ENCODE data around the gene CEP135. TPM values are rescaled to one million over a fixed set of nuclear protein-coding genes. Genes with fewer than 3 reads are reported as not detected.
A peak's percentile ranks its signal among the peaks of the same experiment; 100 is the strongest.

Gene CEP135
- total RNA-seq, 1 experiment from 2014 or later, result 10.9 TPM

GRCh38 chr4:56048702-56049431, 100.1 kb downstream of the CEP135 start (continued):
- TF ChIP-seq ZNF274 (IDR thresholded peaks at IDR 0.05; ENCODE audit: low read depth, low read length) (no peak), SP1 (IDR thresholded peaks at IDR 0.05; ENCODE audit: low read depth) (0 out of 2 replicates have a peak, but pooled peaks have one; percentile 9), RAD21 (IDR thresholded peaks at IDR 0.05; ENCODE audit: low read depth) (peak; percentile 33), POLR2A (IDR thresholded peaks at IDR 0.05; ENCODE audit: borderline replicate concordance, extremely low read depth, insufficient read depth, insufficient read length) (peak; percentile 48)

- Histone ChIP-seq H3K9ac (ENCODE audit: low read length) (peak overlapping the region; percentile 74; the same call in 1 of the 2 replicates), H3K9me2 (ENCODE audit: insufficient read depth) (no peaks in the 10 kb centered on the region), H4K20me1 (ENCODE audit: insufficient read depth) (0 out of 2 replicates have a peak, but pooled peaks cover 3% of the 10 kb centered on the region), H3K79me2 (ENCODE audit: insufficient read depth, low read length) (peaks cover 27% of the 10 kb centered on the region), H3K27ac (ENCODE audit: low read depth, low read length) (no peak overlapping the region), H3K36me3 (ENCODE audit: control insufficient read depth in 1 of 2, insufficient read depth in 2 of 2, low read length in 2 of 2) (no peaks in the 10 kb centered on the region), H3K4me3 (replicated peaks in 1 of 2; ENCODE audit: low read depth in 1 of 2, low read length in 2 of 2) (peak overlapping the region in 1 of 2 experiments; percentile 67; a peak in 1 of 4 replicates), H3K4me1 (ENCODE audit: control insufficient read depth in 1 of 2, insufficient read depth in 2 of 2, low read length in 2 of 2) (peaks cover 7 to 16% of the 10 kb centered on the region in 2 experiments; a peak in 3 of 4 replicates), H3K4me2 (ENCODE audit: low read length) (peak overlapping the region; percentile 97), H2AFZ (ENCODE audit: low read depth, low read length, poor library complexity, severe bottlenecking) (no peak overlapping the region), H3K27me3 (ENCODE audit: insufficient read depth, low read length) (no peaks in the 10 kb centered on the region), H3K9me3 (ENCODE audit: control insufficient read depth in 1 of 2, insufficient read depth in 1 of 2, low read depth in 1 of 2, low read length in 2 of 2) (no peaks in the 10 kb centered on the region)
- TF ChIP-seq ZFX (IDR thresholded peaks at IDR 0.05), result no peak
- TF ChIP-seq ZNF274 (IDR thresholded peaks at IDR 0.05; ENCODE audit: low read depth, low read length), result no peak
- no peak for TF ChIP-seq CEBPB (IDR thresholded peaks at IDR 0.05; ENCODE audit: low read depth)
- no peak for TF ChIP-seq YY1 (IDR thresholded peaks at IDR 0.05; ENCODE audit: extremely low read depth, insufficient replicate concordance, low read depth, low read length)
- TF ChIP-seq EZH2phosphoT487 (IDR thresholded peaks at IDR 0.05; ENCODE audit: borderline replicate concordance), result no peak
- TF ChIP-seq ELF1 (IDR thresholded peaks at IDR 0.05; ENCODE audit: borderline replicate concordance, low read depth), result no peak
- TF ChIP-seq SIN3A (IDR thresholded peaks at IDR 0.05; ENCODE audit: low read depth), result no peak
- no peak for TF ChIP-seq EGR1 (IDR thresholded peaks at IDR 0.05; ENCODE audit: low read depth)
- no peak for TF ChIP-seq RAD21 (IDR thresholded peaks at IDR 0.05; ENCODE audit: low read depth)
- RAD21 ChIA-PET (ENCODE audit: low non-redundant PET in 1 of 2, low total read pairs in 2 of 2, uncharacterized antibody in 2 of 2, unreplicated experiment in 2 of 2), result no interaction called here
- POLR2A ChIA-PET, result no interaction called here
- CTCF ChIA-PET, result no interaction called here
- BruUV-seq (replicated peaks), result no TSS peak
- DNase-seq (ENCODE audit: low read depth, low spot score), result no peak
- intact Hi-C loops (cut with micrococcal nuclease), result no loop called here
- no peak for ATAC-seq
Observed at GRCh38 chr4:56050625-56051024, 101.9 kb downstream of the CEP135 start.
